Immature natural killer cell (primary cell): ENCODE results near the gene RPL10A. TPM values are rescaled to one million over a fixed set of nuclear protein-coding genes. Genes with fewer than 3 reads are reported as not detected.
A peak's percentile ranks its signal among the peaks of the same experiment; 100 is the strongest.

ENCODE experiments used
- DNase-seq, 3 donors: peaks; one replicate each; pipeline ENCODE4 v3.0.0; 2022; ENCODE audit warnings: mixed read lengths in 1 of 3
- H3K27ac Mint-ChIP-seq, 6 donors: one replicate each; pipeline ENCODE4 v1.8.0; 2020; ENCODE audit warnings: mixed read lengths in 6 of 6, mild to moderate bottlenecking in 5 of 6, inconsistent platforms in 4 of 6, moderate library complexity in 3 of 6
- H3K27me3 Mint-ChIP-seq, 3 donors: one replicate each; pipeline ENCODE4 v1.8.0; 2020 to 2021; ENCODE audit warnings: low read depth in 3 of 3, mild to moderate bottlenecking in 3 of 3, mixed read lengths in 3 of 3, moderate library complexity in 3 of 3, inconsistent platforms in 1 of 3
- H3K36me3 Mint-ChIP-seq, 3 donors: one replicate each; pipeline ENCODE4 v1.8.0; 2020; ENCODE audit warnings: mixed read lengths in 3 of 3, inconsistent platforms in 2 of 3, mild to moderate bottlenecking in 2 of 3
- H3K4me1 Mint-ChIP-seq, 2 donors: one replicate each; pipeline ENCODE4 v1.8.0; 2020; ENCODE audit warnings: inconsistent platforms in 2 of 2, mild to moderate bottlenecking in 2 of 2, mixed read lengths in 2 of 2, moderate library complexity in 1 of 2
- H3K4me3 Mint-ChIP-seq, 5 donors: one replicate each; pipeline ENCODE4 v1.8.0; 2020; ENCODE audit warnings: mild to moderate bottlenecking in 5 of 5, mixed read lengths in 5 of 5, inconsistent platforms in 3 of 5, moderate library complexity in 3 of 5
- H3K9me3 Mint-ChIP-seq, 6 donors: one replicate each; pipeline ENCODE4 v1.8.0; 2020; ENCODE audit warnings: mild to moderate bottlenecking in 6 of 6, mixed read lengths in 6 of 6, inconsistent platforms in 4 of 6, moderate library complexity in 3 of 6
- polyA plus RNA-seq, 3 donors: library from polyadenylated mRNA; unstranded; fragments of 300-500 nt; fragmentation: Illumina TruSeq; gene quantifications; one replicate each; pipeline ENCODE4 v1.2.3, GENCODE V29; 2021

Gene RPL10A
- polyA plus RNA-seq, 3 donors from 2014 or later = 419 to 805 (median 477) TPM

DNA sequence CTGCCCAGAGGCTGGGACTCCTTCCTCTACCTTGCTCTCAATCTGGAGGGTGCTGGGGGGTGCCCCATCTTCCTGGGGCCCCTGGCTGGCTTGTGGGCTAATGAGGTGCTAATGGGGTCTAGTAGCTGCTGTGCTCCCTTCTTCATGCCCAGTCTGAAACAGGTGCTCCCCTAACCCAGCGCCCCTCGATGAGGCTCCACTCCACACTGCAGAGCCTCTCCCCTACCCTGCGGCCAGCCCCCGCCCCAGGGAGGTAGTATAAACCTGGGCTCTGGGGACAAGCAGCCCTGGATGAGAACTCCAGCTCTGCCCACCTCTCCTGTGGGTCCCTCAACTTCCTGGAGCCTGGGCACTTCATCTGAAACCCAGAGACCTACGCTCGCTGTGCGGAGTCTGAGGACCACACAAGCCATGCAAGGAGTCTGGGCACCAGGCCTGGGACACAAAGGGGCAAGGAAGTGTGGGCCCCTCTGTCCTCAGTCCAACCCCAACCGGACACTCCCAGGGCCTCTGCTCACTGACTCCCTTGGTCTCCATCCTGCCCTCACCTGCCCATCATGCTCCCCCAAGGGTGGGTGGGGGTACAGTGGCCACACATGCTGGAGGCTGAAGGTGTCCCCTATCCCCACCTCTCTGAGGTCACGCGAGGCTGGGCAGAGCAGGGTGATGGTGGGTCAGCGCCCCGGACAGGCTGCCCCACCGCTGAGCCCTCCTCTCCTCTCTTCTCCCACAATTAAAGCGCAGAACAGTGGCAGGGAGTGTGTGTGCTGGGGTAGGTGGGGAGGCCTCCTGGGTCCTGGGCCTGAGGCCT is 6.1 kb downstream of the RPL10A start:
- Mint-ChIP-seq H3K36me3 (peaks cover 8 to 18% (median 11%) of the 10 kb centered on the region in 3 donors), H3K9me3 (no peaks in the 10 kb centered on the region), H3K4me1 (peaks cover 23 to 26% of the 10 kb centered on the region in 2 donors), H3K27ac (peak overlapping the region in 1 of 6 donors; percentile 77), H3K4me3 (no peak overlapping the region), H3K27me3 (peaks cover 0 to 5% (median 2%) of the 10 kb centered on the region in 3 donors)
- DNase-seq = no peak

DNA sequence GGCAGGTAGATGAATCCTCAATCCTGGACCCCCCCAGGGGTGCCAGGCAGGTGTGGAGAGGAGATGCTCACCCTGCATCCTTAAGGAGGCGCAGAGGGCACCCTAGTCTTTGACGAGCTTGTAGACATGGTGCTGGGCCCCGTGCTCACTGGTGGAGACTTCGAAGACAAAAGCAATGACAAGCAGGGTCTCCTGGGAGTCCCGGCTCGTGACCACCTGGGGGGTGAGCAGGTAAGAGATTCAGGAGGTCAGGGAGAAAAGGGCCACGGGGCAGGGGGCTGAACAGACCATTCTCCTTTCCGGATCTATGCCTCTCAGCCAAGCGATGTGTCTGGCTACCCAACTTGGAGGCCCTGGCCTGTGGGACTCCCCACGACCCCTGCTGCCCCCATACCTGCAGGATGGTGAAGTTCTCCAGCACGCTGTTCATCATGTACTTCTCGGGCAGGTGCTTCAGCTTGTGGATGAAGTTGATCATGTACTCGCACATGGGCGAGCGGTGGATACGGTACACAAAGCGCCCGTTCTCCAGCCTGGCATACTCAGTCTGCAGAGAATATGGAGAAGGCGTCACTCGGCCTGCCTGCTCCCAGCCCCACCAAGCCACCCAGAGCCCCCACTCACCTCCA is 6.9 kb downstream of the RPL10A start:
- DNase-seq = no peak
- Mint-ChIP-seq H3K4me1 (peaks cover 16 to 19% of the 10 kb centered on the region in 2 donors), H3K27ac (no peak overlapping the region), H3K4me3 (no peak overlapping the region), H3K9me3 (no peaks in the 10 kb centered on the region), H3K27me3 (peaks cover 0 to 4% (median 2%) of the 10 kb centered on the region in 3 donors), H3K36me3 (peaks cover 4 to 11% (median 5%) of the 10 kb centered on the region in 3 donors)

- H3K36me3 Mint-ChIP-seq = peaks cover 3 to 6% (median 3%) of the 10 kb centered on the region in 3 donors
- DNase-seq = no peak
- no peak overlapping the region for H3K27ac Mint-ChIP-seq
- no peak overlapping the region for H3K4me3 Mint-ChIP-seq
- peaks cover 0 to 4% (median 3%) of the 10 kb centered on the region in 3 donors for H3K27me3 Mint-ChIP-seq
- H3K4me1 Mint-ChIP-seq = peaks cover 11 to 14% of the 10 kb centered on the region in 2 donors
- H3K9me3 Mint-ChIP-seq = no peaks in the 10 kb centered on the region
Measured at GRCh38 chr6:35475573-35475972, 7.4 kb downstream of the RPL10A start.

DNA sequence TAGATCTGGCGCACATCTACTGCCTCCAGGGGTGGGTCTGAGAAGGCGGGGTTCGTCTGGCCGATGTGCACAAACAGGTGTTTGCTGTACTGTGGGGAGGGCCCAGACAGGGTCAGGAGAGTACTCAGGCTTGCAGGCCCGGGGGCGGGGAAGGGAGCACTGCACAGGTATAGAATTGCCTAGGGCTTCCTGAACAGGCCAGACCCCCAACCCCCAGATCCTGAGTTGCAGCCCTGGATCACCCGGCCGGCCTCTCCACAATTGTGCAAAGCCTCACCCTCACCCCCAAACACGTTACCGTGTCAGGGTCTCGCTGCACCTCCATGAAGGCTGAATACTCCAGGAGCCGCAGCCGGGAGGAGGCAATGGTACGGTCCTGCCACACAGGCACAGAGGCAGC is 7.8 kb downstream of the RPL10A start:
- no peak for DNase-seq
- H3K4me1 Mint-ChIP-seq = peaks cover 7 to 10% of the 10 kb centered on the region in 2 donors
- H3K27ac Mint-ChIP-seq = no peak overlapping the region
- H3K4me3 Mint-ChIP-seq = no peak overlapping the region
- no peaks in the 10 kb centered on the region for H3K9me3 Mint-ChIP-seq
- H3K36me3 Mint-ChIP-seq = peaks cover 0 to 3% (median 2%) of the 10 kb centered on the region in 3 donors
- H3K27me3 Mint-ChIP-seq = peaks cover 0 to 4% (median 4%) of the 10 kb centered on the region in 3 donors

DNA sequence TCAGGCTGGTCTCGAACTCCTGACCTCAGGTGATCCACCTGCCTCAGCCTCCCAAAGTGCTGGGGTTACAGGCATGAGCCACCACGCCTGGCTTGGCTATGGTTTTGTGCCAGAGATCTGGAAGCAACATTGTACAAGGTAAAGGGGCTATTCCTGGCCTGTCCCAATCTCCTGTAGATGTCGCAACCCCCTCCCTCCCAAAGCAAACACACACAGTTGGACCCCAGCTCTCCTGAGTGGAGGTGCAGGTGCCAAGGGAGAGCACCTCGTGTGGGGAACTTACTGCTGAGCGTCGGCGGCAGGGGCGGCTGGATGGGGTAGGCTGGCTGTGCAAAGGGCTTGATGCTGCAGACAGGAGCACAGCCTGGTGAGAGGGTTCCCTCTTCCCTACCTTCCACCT is 8.8 kb downstream of the RPL10A start:
- no peak for DNase-seq
- Mint-ChIP-seq H3K27me3 (peaks cover 0 to 4% (median 4%) of the 10 kb centered on the region in 3 donors), H3K9me3 (no peaks in the 10 kb centered on the region), H3K4me3 (no peak overlapping the region), H3K36me3 (peaks cover 0 to 3% (median 0%) of the 10 kb centered on the region in 3 donors), H3K27ac (no peak overlapping the region), H3K4me1 (peaks cover 2 to 5% of the 10 kb centered on the region in 2 donors)

GRCh38 chr6:35477551-35478179 is 9.5 kb downstream of the RPL10A start:
- no peak overlapping the region for H3K4me3 Mint-ChIP-seq
- H3K4me1 Mint-ChIP-seq = no peaks in the 10 kb centered on the region
- peaks cover 0 to 3% (median 0%) of the 10 kb centered on the region in 3 donors for H3K36me3 Mint-ChIP-seq
- H3K27ac Mint-ChIP-seq = peak overlapping the region in 2 of 6 donors; percentile 19 to 73
- no peak for DNase-seq
- no peaks in the 10 kb centered on the region for H3K9me3 Mint-ChIP-seq
- peaks cover 0 to 4% (median 4%) of the 10 kb centered on the region in 3 donors for H3K27me3 Mint-ChIP-seq

GRCh38 chr6:35478259-35478658 is 10.1 kb downstream of the RPL10A start:
- Mint-ChIP-seq H3K27me3 (peaks cover 0 to 4% (median 4%) of the 10 kb centered on the region in 3 donors), H3K4me3 (no peak overlapping the region), H3K36me3 (peaks cover 0 to 3% (median 0%) of the 10 kb centered on the region in 3 donors), H3K9me3 (no peaks in the 10 kb centered on the region), H3K4me1 (no peaks in the 10 kb centered on the region), H3K27ac (no peak overlapping the region)
- DNase-seq = no peak

GRCh38 chr6:35480176-35480575 is 12.0 kb downstream of the RPL10A start:
- Mint-ChIP-seq H3K4me1 (no peaks in the 10 kb centered on the region), H3K27me3 (peaks cover 0 to 4% (median 4%) of the 10 kb centered on the region in 3 donors), H3K4me3 (no peak overlapping the region), H3K9me3 (no peaks in the 10 kb centered on the region), H3K27ac (no peak overlapping the region), H3K36me3 (no peaks in the 10 kb centered on the region)
- DNase-seq = no peak

- H3K4me3 Mint-ChIP-seq = no peak overlapping the region
- no peaks in the 10 kb centered on the region for H3K4me1 Mint-ChIP-seq
- H3K36me3 Mint-ChIP-seq = no peaks in the 10 kb centered on the region
- no peak for DNase-seq
- H3K9me3 Mint-ChIP-seq = no peaks in the 10 kb centered on the region
- peaks cover 0 to 4% (median 4%) of the 10 kb centered on the region in 3 donors for H3K27me3 Mint-ChIP-seq
- no peak overlapping the region for H3K27ac Mint-ChIP-seq
Measured at GRCh38 chr6:35481226-35481625, 13.0 kb downstream of the RPL10A start.

GRCh38 chr6:35483062-35483461 is 14.9 kb downstream of the RPL10A start:
- DNase-seq = no peak
- Mint-ChIP-seq H3K36me3 (no peaks in the 10 kb centered on the region), H3K4me1 (peaks cover 0 to 2% of the 10 kb centered on the region in 2 donors), H3K4me3 (no peak overlapping the region), H3K9me3 (no peaks in the 10 kb centered on the region), H3K27ac (no peak overlapping the region), H3K27me3 (peaks cover 2 to 4% (median 4%) of the 10 kb centered on the region in 3 donors)

DNA sequence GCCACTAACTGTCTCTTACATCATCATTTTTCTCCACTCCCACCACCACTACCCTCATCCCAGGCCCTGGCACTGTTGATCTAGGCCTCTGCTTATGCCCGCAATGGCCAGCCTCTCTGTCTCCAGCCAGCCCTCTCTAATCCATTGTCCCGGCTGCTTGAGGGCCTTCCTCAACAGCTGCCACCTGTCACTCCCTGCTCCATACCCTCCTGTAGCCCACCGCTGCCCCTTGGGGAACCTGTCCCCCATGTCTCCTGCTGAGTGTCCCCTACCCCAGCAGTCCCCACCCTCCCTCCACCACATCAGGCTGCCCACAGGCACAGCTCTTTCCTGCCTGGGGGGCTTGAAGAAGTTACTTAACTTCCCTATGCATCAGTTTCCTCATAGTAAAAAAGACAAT is 15.3 kb downstream of the RPL10A start:
- H3K4me1 Mint-ChIP-seq = peaks cover 0 to 3% of the 10 kb centered on the region in 2 donors
- no peaks in the 10 kb centered on the region for H3K9me3 Mint-ChIP-seq
- H3K4me3 Mint-ChIP-seq = no peak overlapping the region
- no peaks in the 10 kb centered on the region for H3K36me3 Mint-ChIP-seq
- no peak for DNase-seq
- no peak overlapping the region for H3K27ac Mint-ChIP-seq
- H3K27me3 Mint-ChIP-seq = peaks cover 2 to 4% (median 4%) of the 10 kb centered on the region in 3 donors

DNA sequence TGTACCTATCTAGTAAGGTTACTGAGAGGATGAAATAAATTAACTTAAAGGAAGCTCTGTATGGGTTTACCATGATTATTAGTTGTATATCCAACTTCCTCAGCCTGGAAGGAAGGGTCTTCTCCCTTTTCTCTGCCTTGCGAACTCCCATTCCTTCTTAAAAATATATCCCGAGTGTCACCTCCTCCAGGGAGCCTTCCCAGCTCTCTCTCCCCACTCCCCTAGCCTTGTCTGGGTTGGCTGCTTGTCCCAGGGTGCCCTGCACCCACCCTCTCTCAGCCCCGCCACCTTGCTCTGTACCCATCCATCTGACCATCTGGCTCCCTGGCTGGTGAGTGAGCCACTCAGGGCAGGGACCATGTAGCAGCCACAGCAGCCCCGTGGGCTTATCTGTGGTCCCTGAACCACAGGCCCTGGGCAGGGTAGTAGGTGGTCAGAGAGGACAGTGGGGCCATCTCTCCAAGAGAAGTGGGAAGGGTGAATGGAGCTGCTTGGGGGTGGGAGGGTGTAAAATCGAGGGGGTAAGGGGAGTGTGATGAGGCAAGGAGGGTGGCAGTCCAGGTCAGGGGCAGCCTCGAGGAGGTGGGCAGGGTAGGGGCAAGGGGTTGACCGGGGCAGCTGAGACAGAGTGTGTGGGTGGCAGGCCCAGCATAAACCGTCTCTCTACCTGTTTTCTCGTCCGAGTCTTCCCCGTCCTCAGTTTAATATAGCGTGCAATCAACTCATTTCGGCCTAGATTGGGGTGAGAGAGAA is 15.9 kb downstream of the RPL10A start:
- no peak for DNase-seq

DNA sequence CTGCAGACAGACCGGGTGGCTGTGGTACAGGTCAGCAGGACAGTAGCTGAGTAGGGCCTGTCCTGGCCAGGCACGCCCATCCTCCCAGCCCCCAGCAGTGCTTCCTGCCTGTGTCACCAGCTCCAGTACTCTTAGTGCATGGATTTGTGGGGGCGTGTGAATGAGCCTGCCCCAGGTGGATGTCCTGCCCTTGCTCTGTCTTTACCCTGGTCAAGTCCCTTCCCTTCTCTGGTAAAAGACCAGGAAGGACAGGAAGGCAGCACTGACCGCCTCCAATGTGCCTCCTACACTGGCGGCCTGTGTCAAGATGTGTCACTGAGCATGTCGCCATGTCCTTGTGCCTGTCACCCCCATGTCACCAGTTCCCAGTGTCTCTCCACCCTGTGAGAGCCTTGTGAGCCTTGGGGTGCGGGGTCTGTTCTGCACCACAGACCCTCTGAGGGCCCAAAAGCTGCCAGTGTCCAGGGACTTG is 16.8 kb downstream of the RPL10A start:
- H3K36me3 Mint-ChIP-seq = no peaks in the 10 kb centered on the region
- peaks cover under 1 to 2% (median 2%) of the 10 kb centered on the region in 3 donors for H3K27me3 Mint-ChIP-seq

More for the DNA sequence above, 15.9 kb downstream of the RPL10A start:
- Mint-ChIP-seq H3K4me1 (peaks cover 0 to 3% of the 10 kb centered on the region in 2 donors), H3K4me3 (no peak overlapping the region), H3K27me3 (peaks cover 2 to 4% (median 2%) of the 10 kb centered on the region in 3 donors), H3K36me3 (no peaks in the 10 kb centered on the region), H3K9me3 (no peaks in the 10 kb centered on the region), H3K27ac (no peak overlapping the region)

More for the DNA sequence above, 16.8 kb downstream of the RPL10A start:
- Mint-ChIP-seq H3K4me3 (no peak overlapping the region), H3K4me1 (peaks cover 0 to 3% of the 10 kb centered on the region in 2 donors), H3K9me3 (no peaks in the 10 kb centered on the region), H3K27ac (no peak overlapping the region)
- DNase-seq = no peak
